ENCODE measurements around the gene CCNA1. TPM values are rescaled to one million over a fixed set of nuclear protein-coding genes. Genes with fewer than 3 reads are reported as not detected.

The CCNA1 gene
- total RNA-seq, result 1 to 10 TPM in 2 of 4 donors, under 1 TPM in 1, not detected in 1; 0.38 to 5.4 (median 1.3) TPM

DNA sequence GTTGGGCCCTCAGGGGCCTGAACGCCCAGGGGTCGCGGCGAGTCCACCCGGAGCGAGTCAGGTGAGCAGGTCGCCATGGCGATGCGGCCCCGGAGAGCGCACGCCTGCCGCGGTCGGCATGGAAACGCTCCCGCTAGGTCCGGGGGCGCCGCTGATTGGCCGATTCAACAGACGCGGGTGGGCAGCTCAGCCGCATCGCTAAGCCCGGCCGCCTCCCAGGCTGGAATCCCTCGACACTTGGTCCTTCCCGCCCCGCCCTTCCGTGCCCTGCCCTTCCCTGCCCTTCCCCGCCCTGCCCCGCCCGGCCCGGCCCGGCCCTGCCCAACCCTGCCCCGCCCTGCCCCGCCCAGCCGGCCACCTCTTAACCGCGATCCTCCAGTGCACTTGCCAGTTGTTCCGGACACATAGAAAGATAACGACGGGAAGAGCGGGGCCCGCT, at the start of gene CCNA1:
Gene CCNA1, plus strand, starts transcription at position 390 of the 439 bp plus-strand sequence. CDS start 562 bp downstream, outside the sequence.
- no peak for DNase-seq
- Histone ChIP-seq H3K27ac (no peak within 1 kb of the TSS), H3K27me3 (peaks cover 14 to 63% (median 21%) of the 10 kb centered on the region in 4 donors), H3K36me3 (no peaks in the 10 kb centered on the region), H3K4me1 (peaks cover 14 to 36% (median 25%) of the 10 kb centered on the region in 3 donors), H3K4me3 (peak within 1 kb of the TSS; percentile 23 to 69 (median 37)), H3K9me3 (peaks cover 0 to 5% (median 0%) of the 10 kb centered on the region in 3 donors)
- WGBS, 2 donors, result 0% methylated on average over 9 of the region's 46 CpGs; no CpG with 5 or more reads in 1 of the 2 donors
- no peak for TF ChIP-seq CTCF (IDR thresholded peaks at IDR 0.05)
- TF ChIP-seq POLR2A (IDR thresholded peaks at IDR 0.05), result no peak
- intact Hi-C loops (cut with DNase I), result no loop called here

- Histone ChIP-seq H3K36me3 (no peaks in the 10 kb centered on the region), H3K9me3 (no peaks in the 10 kb centered on the region), H3K4me3 (no peak overlapping the region), H3K27me3 (peaks cover 0 to 6% (median 0%) of the 10 kb centered on the region in 4 donors), H3K27ac (no peak overlapping the region), H3K4me1 (no peaks in the 10 kb centered on the region)
- no peak for DNase-seq
- WGBS, 2 donors, result 43 to 67% methylated on average over 1 of the region's 1 CpG
- TF ChIP-seq POLR2A (IDR thresholded peaks at IDR 0.05), result no peak
- TF ChIP-seq CTCF (IDR thresholded peaks at IDR 0.05), result no peak
- intact Hi-C loops (cut with DNase I), result no loop called here
Measured at GRCh38 chr13:36385489-36385888, 46.8 kb upstream of the CCNA1 start.

DNA sequence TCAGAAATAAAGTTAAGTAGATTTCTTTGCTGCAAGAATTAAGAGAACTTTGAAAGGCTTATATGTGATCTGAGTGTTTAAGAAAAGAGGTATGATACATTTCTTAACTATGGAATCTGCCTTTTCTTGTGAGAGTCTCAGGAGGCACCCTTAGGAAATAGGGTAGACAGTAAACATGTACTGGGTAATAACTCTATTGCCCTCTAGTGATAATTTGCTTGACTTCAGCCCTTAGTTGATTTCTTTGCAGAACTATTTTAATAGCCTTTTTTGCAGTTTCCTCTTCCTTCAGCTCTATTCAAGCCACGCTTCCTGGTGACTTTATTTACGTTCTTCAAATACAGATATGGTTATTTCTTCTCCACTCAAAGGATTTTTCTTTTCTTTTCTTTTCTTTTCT, 37.0 kb upstream of the CCNA1 start:
- H3K4me3 ChIP-seq, result no peak overlapping the region
- WGBS, 2 donors, result 31 to 35% methylated on average over 2 of the region's 2 CpGs
- H3K27me3 ChIP-seq, result peaks cover 0 to 6% (median 0%) of the 10 kb centered on the region in 4 donors
- H3K4me1 ChIP-seq, result no peaks in the 10 kb centered on the region
- no peaks in the 10 kb centered on the region for H3K36me3 ChIP-seq
- no peaks in the 10 kb centered on the region for H3K9me3 ChIP-seq
- DNase-seq, result no peak
- intact Hi-C loops (cut with DNase I), result no loop called here
- TF ChIP-seq CTCF (IDR thresholded peaks at IDR 0.05) (peak in 3 of 6 experiments; percentile 7 to 40 (median 30)), POLR2A (IDR thresholded peaks at IDR 0.05) (no peak)
- no peak overlapping the region for H3K27ac ChIP-seq

- H3K9me3 ChIP-seq, result no peaks in the 10 kb centered on the region
- DNase-seq, result no peak
- H3K27ac ChIP-seq, result no peak overlapping the region
- 80 to 83% methylated on average over 1 of the region's 1 CpG for WGBS, 2 donors
- TF ChIP-seq CTCF (IDR thresholded peaks at IDR 0.05) (no peak), POLR2A (IDR thresholded peaks at IDR 0.05) (no peak)
- no peaks in the 10 kb centered on the region for H3K4me1 ChIP-seq
- intact Hi-C loops (cut with DNase I), result no loop called here
- H3K36me3 ChIP-seq, result no peaks in the 10 kb centered on the region
- H3K4me3 ChIP-seq, result no peak overlapping the region
- H3K27me3 ChIP-seq, result peaks cover 0 to 7% (median 0%) of the 10 kb centered on the region in 4 donors
Measured at GRCh38 chr13:36405151-36405550, 27.1 kb upstream of the CCNA1 start.

GRCh38 chr13:36412736-36413135, 19.6 kb upstream of the CCNA1 start:
- H3K36me3 ChIP-seq, result no peaks in the 10 kb centered on the region
- no peaks in the 10 kb centered on the region for H3K4me1 ChIP-seq
- H3K27me3 ChIP-seq, result peaks cover 0 to 14% (median 0%) of the 10 kb centered on the region in 4 donors
- H3K27ac ChIP-seq, result no peak overlapping the region
- 15 to 50% methylated on average over 1 of the region's 1 CpG for WGBS, 2 donors
- TF ChIP-seq POLR2A (IDR thresholded peaks at IDR 0.05) (no peak), CTCF (IDR thresholded peaks at IDR 0.05) (no peak)
- no peak overlapping the region for H3K4me3 ChIP-seq
- peaks cover 0 to 6% (median 5%) of the 10 kb centered on the region in 3 donors for H3K9me3 ChIP-seq
- intact Hi-C loops (cut with DNase I), result no loop called here
- DNase-seq, result no peak
